GM21528 (cell line): ENCODE data around the gene TMEM132C.

ENCODE experiments used
- ATAC-seq: cut with Tn5 transposase; IDR thresholded peaks from one replicate; pipeline ENCODE4 v1.9.1; 2021; ENCODE audit warnings: mild to moderate bottlenecking, moderate library complexity; ENCODE audit not compliant: unreplicated experiment, low FRiP score

The TMEM132C gene

GRCh38 chr12:128693771-128694170 lies 426.8 kb downstream of the TMEM132C start:
- ATAC-seq: no peak

DNA sequence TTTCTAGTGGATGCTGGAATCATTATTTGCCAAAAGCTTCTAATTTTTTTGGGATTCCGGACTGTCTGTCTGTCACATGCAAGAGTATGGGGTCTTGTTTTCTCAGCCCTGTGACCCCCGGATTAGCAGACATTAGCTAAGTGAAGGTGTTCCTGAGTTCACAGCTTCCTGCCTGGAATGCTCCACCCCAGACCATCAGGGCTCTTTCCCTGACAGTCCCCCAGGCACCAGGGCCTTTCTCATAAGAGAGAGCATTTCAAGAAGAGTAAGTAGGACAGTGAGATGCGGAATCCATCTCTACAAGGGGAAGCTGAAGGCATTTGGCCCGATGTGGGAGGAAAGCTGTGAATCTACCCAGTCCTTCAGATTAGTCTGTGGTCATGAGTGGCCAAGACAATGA lies 427.5 kb downstream of the TMEM132C start:
- no peak for ATAC-seq

- ATAC-seq: no peak
Observed at GRCh38 chr12:128695697-128696096, 428.7 kb downstream of the TMEM132C start.

- no peak for ATAC-seq
Observed at GRCh38 chr12:128698301-128698972, 431.5 kb downstream of the TMEM132C start.

DNA sequence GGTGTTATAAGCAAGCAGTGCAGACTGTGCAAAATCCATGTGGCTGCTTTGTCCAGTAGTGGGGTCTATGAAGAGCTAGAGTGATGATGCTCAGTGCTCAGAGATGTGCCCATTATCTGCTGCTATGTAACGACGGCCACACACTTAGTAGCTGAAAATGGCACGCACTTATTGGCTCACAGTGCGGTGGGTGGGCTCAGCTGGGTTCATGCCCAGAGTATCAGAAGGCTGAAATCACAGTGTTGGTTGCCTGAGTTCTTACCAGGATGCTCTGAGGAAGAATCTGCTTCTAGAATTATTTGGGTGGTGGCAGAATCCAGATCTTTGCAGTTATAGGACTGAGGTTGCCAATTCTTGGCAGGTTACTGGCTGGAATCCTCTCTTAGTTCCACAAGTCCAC lies 432.1 kb downstream of the TMEM132C start:
- ATAC-seq: no peak

GRCh38 chr12:128702371-128702770 lies 435.4 kb downstream of the TMEM132C start:
- no peak for ATAC-seq

GRCh38 chr12:128705140-128705539 lies 438.2 kb downstream of the TMEM132C start:
- ATAC-seq: no peak

DNA sequence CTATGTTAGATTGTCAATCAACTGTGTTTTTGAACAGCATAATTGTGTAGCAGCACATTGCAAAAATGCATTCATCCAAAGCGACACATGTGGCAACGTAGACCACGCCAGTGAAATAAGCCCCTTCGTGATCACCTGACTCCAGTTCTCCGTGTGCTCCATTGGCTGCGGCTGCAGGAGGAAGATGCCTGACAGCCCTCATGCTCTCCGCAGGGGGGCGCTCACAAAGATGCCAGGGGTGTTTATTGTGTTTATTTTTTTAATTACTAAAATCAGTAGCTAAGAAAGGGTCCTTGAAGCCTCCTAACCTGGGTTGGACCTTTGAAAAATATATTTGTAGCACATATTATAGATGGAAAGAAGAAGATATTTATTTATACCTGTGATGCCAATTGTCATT lies 440.5 kb downstream of the TMEM132C start:
- ATAC-seq: no peak

DNA sequence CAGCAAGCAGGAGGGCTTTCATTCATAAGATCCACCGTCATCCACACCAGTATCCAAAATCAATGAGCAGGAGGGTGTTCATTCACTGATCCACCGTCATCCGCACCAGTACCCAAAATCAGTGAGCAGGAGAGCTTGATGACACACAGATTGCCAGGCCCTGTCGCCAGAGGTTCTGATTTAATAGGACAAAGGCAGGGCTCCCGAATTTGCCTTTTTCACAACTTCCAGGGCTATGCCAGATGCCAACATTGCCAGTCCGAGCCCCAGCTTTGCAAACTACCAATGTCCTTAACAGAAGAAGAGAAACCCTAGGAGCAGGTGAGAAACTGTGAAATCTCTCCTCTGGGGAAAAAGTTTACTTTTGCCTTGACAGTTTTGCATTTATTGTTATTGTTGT lies 441.8 kb downstream of the TMEM132C start:
- ATAC-seq: no peak

DNA sequence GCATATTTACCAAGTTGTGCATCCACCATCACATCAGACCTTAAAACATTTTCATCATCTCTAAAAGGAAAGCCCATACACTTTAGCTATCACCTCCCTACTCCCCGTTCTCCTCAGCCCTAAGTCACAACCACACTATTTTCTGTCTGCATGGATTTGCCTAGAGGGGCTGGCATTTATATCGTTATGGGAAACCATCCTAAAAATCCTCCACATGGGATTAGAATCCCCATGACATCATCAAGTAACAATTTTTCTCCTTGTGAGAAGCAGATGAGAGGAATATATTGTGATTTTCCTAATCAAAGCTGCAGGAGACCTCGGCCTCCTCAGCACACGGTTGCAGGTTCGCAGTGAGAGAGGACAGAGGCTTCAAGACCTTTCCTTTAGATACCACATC lies 442.7 kb downstream of the TMEM132C start:
- no peak for ATAC-seq

DNA sequence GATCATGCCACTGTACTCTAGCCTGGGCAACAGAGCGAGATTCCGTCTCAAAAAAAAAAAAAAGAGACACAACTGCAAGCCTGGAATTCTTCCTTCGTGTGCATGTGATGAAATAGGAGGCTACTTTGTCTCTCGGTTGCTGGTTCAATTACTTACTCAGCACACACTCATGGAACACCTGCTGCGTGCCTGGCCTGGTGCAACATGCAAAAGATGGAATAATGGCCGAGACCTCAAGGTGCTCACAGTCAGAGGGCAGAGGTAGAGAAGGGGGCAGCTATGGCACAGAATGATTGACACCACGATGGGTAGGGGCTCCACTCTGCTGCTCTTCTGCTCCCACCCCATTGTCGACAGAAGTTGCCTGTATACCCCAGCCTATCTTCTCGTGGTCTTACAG lies 444.5 kb downstream of the TMEM132C start:
- no peak for ATAC-seq

- ATAC-seq: no peak
Observed at GRCh38 chr12:128712622-128713021, 445.7 kb downstream of the TMEM132C start.

GRCh38 chr12:128715485-128715884 lies 448.5 kb downstream of the TMEM132C start:
- ATAC-seq: no peak

GRCh38 chr12:128724468-128725046 lies 457.6 kb downstream of the TMEM132C start:
- ATAC-seq: no peak

DNA sequence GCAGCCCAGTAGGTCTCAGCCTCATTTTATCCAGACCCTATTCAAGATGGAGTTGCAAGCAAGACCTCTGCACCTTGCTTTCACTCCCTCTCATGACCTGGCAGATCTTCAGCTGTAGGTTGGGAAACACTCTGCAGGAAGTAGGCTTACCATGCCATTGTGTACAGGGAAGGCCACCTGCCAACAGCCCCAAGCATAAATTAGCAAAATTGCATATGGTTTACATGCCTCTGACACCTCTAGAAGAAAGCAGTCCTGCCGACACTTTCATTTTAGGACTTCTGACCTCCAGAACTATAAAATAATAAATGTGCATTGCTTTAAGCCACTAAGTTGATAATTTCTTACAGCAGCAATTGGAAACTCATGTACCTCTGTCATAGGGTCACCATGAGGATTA lies 459.9 kb downstream of the TMEM132C start:
- ATAC-seq: no peak

- ATAC-seq: no peak
Observed at GRCh38 chr12:128727461-128727860, 460.5 kb downstream of the TMEM132C start.

DNA sequence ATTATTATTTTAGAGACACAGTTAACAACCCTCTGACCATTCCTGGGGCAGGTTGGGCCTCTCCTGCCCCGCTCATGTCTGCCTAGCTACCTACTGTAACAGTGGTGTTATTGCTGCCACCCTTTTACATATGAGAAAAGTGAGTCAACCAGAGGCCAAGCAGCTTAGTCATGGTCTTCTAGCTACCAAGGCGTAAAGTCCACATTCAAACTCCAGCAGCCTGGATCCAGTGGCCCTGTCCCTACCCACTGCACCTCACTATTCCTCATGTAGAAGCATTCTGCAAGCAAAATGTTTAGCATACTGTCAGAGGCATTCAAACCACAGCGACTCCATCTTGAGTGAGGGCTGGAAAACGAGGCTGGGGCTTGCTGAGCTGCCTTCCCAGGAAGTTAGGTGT lies 461.0 kb downstream of the TMEM132C start:
- no peak for ATAC-seq

DNA sequence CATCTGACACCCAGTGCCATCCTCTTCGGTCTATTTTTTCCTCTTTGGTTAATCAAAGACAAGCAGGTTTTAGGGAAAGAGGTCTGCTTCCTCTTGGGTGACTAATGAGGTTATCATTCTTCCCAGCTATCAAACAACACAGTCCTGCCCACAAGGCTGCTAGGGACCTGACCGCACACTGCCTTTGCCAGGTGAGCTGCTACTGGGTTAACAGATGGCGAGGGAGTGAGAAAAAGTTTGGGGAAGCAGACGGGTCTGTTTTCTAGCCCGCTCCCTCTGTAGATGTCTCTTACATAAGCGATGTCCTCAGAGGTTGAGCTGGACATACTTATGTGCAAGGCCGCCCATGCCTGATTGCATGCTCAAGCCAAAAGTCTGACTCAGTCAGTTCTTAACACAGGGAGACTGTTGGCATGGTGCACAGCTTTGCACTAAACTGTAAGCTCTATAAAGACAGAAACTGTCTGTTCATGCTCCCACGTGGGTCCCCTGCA lies 462.7 kb downstream of the TMEM132C start:
- ATAC-seq: no peak

DNA sequence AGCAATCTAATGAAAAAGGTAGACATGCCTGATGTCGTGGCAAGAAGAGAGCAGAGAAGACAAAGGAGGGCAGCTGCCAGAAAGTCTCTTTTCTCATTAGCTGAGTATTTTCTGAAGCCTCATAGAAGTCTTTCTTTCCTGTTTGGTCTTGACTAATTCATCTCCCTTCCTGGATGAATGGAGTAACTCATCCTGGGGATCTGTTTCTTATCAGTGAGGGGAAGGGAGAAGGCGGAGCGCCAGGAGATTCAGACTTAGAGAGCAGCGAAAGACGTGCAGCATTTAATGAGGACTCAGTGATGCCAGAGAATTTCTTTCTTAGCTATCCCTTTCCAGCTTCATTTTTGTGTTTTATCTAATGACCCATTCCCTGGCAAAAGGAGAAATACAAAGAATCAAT lies 467.4 kb downstream of the TMEM132C start:
- no peak for ATAC-seq

DNA sequence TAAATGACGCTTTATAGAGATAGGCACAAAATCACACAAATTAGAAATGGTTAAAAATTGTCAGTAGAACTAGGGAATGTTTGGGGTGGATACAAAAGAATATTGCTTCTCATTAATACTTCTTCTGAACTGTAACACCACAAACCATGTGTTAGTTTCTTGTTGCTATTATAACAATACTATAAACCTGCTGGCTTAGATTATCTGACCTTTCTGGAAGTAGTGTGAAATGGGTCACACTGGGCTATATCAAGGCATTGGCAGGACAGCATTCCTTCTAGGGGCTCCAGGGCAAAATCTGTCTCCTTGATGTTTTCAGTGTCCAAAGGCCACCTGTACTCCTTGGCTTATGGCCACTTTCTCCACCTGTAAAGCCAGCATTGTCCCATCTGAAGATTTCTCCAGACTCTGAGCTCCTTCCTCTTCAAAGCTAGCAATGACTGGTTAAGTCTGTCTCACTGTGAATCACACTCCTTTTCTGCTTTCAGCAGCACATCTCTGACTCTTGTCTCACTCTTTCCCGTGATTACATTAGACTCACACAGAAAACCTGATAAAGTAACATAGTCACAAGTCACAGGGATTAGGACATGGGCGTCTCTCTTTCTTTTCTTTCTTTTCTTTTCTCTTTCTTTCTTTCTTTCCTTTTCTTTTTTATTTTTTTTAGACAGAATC lies 470.5 kb downstream of the TMEM132C start:
- ATAC-seq: no peak

DNA sequence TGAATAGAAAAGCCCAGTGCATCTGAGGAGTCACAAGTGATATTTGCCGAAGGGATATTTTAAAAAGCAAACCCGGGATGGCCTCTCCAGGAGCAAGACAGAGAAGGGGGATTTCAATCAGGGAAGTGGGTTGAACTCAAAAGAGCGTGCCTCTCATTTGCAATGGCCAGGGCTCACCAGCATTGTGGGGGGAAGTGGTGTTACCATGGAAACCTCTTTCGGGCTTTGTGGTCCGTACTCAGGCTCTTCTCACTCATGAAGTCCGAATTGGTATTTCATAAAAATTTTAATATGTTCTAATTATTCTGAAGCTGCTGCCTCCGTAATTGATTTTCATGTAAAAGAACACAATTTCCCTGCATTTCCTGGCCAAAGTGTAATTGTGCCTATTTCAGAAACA lies 476.9 kb downstream of the TMEM132C start:
- ATAC-seq: no peak
